NCI-H128 (cell line): ENCODE measurements around the gene PTPN7.

Source experiments
- DNase-seq: peaks from one replicate; lab custom pipeline; 2025; ENCODE audit not compliant: unreplicated experiment; lab: John Stamatoyannopoulos, UW

Gene PTPN7

DNA sequence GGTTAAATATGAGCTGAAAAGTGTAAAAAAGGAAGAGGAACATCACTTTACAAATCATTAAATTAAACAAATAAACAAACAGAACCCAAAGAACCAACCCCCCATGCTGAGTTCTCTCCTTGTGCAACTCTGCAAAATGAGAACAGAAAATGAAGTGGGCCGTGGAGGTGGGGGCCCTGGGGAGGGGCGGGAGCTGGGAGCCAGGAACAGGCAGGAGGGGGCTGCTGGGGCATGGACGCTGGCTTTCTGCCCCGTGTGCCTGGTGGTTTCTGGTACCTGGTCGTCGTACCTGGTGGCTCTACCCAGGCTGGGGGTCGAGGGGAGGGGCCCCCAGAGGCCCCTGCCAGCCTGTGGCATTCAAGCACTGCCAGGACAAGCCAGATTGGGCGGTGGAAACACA is 26.9 kb downstream of the PTPN7 start:
- no peak for DNase-seq

DNA sequence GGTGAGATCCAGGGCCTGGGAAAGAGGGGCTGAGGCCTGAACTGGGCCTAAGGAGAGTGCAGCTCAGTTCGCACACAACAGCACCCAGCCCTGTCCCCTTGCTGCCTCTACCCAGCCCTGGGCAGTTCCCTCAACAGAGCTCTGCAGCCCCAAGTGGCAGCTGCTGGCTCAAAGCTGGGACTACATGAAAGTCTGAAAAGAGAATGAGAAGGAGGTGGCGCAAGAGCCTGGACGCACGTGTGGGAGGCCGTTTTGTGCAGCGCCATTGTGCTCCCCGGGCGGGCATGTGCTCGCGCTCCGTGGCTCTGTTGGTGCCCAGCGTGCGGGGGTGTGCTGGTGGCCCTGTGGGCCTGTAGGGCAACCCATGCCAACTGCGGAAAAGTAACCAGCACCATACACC is 27.4 kb downstream of the PTPN7 start:
- DNase-seq: no peak

DNA sequence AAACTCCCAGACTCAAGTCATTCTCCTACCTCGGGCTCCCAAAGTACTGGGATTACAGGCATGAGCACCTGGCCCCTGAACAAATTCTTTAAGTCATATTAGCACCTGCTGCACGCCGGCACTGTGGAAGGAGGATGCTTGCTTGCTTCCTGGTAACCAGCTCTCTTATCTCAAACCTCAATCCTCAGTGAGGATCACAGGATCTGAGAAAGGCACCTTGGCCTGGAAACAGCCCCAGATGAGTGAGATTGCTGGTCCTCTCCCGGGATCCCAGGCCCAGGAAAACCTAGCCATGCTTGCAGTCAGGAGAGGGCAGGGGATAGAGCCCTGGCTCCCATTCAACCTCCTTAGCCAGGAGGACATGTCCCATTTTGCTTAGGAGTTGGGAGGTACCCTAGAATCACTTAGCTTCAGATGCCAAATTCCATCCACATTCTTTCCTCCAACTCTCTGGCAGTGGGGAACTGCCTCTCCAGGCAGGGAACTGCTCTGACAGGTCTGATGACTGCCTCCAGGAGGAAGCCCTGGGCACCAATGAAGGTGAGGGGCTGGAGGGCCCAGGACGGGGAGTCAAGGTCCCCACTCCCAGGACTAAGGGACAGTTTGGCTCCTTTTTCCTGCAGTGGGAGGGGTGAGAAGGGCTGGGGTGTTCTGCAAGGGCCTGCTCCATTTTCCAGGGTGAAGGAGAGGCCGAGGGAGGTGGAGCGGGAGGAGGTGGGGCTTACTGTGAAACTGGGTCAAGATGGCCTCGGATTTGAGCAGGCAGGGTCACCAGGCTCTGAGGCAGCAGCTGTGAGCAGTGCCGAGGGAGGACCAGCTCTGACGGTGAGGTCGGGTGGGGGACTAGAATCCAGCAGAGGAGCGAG is 28.2 kb downstream of the PTPN7 start:
- no peak for DNase-seq

DNA sequence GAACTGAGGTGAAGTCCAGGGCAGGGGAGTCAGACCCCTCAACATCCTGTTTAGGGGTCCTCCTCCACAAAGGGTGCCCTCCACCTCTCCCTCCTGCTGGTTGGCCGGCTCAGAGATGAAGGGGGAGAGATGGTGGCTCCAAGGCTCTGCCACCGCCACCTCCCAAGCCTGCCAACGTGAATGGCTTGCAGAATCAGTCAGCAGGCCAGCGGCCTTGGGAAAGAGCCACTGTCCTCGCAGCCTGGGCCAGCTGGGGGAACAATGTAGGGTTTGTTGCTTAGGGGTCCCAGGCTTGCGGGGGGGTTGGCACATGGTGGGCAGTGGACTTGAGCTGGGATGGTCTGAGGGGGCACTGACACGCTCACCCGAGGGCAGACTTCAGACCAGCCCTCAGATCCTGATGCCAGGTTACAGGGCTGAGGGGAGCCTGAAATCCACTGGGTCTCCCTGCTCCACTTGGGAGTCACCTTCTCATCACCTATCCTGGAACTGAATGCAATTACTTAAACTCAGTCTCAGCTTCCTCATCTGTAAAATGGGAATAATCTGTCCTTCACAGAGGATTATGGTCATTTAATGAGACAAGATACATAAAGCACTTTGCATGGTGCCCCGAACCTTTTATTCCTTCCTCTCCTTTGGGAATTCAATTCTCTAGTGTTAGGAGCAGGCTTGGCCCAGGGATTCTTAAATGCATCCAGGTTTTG is 29.4 kb downstream of the PTPN7 start:
- DNase-seq: no peak

DNA sequence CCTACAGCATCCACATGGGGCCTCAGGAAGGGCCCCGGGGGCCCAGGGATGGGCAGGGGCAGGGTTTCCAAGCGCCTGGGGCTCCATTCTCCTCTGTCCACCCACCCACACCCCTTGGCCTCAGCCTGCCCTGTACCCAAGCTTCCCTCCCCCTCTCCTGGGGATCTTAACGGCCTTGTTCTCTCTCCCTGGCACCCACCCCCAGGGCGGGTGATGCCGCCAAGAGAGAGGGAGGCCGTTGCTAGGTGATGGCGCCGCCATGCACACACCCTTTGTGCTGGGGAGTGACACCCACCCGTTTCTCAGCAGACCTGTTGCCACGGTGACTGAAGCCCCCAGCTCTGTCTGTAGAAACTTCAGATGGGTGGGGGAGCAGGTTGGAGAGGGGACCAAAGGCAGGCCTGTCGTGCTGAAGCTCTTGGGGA is 30.1 kb downstream of the PTPN7 start:
- DNase-seq: no peak

DNA sequence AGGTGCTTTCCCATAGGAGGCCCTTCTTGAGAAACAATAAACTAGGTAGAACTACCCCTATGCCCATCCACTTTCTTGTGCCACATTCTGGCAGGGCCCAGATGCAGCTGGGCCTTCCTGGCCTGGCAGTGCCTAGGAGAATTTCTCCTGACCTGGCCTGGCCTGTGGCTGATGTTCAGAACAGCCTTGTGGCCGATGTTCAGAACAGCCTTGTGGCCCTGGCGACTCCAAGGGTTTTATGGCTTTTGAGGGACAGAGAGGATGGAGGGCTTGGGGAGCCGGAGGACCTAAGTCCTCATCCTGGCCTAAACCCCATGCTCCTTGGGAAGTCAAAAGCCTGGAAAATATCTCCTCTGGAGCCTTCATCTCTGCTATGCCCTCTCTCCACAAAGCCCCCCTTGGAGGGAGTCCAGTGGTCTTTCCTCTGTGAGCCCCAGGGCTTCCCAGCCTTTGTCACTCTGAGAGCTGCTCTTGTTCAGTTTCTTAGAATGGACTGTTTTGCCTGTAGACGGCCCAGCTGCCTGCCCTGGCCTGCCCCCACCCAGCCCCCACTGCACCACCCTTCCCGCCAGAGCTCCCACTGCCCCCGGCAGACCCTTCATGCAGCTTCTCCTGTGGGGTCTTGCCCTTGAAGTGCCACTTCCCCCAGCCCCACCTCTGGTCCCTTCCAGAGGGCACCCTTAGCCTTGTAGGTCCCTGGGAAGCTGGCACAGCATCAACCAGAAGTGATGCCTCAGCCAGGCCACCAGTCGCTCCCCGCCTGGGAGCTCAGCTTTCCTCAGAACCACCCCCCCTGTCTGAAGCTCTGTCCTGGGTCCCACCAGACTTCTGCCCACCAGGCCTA is 30.7 kb downstream of the PTPN7 start:
- no peak for DNase-seq

DNA sequence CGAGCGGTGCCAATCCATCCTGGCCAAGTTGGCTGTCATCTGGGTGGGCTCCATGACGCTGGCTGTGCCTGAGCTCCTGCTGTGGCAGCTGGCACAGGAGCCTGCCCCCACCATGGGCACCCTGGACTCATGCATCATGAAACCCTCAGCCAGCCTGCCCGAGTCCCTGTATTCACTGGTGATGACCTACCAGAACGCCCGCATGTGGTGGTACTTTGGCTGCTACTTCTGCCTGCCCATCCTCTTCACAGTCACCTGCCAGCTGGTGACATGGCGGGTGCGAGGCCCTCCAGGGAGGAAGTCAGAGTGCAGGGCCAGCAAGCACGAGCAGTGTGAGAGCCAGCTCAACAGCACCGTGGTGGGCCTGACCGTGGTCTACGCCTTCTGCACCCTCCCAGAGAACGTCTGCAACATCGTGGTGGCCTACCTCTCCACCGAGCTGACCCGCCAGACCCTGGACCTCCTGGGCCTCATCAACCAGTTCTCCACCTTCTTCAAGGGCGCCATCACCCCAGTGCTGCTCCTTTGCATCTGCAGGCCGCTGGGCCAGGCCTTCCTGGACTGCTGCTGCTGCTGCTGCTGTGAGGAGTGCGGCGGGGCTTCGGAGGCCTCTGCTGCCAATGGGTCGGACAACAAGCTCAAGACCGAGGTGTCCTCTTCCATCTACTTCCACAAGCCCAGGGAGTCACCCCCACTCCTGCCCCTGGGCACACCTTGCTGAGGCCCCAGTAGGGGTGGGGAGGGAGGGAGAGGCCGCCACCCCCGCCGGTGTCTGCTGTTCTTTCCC is 32.4 kb downstream of the PTPN7 start:
- DNase-seq: no peak

DNA sequence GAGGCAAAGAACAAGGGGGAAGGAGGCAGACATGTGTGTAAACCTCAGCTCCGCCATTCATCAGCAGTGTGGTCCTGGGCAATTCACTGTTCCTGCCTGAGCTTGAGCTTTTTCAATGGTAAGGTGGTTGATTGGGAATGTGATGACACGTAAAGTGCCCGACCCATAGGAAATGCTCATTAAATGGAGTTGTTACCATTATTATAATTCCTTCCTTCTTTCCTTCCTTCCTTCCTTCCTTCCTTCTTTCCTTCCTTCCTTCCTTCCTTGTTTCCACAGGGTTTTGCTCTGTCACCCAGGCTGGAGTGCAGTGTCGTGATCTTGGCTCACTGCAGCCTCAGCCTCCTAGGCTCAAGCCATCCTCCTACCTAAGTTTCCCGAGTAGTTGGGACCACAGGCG is 33.3 kb downstream of the PTPN7 start:
- no peak for DNase-seq

DNA sequence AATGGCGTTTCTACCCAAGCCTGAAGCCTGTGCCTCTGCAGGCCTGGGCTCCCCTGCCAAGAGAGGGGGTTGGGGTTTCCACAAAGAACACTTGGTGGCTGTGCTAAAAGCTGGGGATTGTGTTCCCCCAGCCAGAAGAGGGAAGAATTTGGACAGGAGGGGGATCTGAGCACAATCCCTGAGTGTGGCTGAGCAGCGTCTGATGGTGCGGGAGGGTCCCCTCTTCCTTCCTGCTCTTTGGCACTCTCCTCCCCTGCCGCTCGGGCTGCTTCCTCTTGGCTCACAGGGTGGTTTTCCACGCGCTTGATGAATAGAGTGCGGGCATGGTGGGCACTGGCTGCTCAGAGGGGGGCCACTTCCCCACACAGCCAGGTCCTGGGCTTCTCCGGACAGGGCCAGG is 34.0 kb downstream of the PTPN7 start:
- no peak for DNase-seq

DNA sequence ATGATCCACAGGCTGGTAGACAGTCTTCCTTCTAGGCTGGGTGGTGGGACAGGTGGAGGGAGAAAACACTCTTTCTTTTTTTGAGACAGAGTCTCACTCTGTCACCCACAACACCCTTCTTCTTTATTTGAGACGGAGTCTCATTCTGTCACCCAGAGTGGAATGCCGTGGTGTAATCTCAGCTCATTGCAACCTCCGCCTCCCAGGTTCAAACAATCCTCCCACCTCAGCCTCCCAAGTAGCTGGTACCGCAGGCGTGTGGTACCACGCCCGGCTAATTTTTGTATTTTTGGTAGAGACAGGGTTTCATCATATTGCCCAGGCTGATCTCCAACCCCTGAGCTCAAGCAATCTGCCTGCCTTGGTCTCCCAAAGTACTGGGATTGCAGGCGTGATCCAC is 34.8 kb downstream of the PTPN7 start:
- no peak for DNase-seq

DNA sequence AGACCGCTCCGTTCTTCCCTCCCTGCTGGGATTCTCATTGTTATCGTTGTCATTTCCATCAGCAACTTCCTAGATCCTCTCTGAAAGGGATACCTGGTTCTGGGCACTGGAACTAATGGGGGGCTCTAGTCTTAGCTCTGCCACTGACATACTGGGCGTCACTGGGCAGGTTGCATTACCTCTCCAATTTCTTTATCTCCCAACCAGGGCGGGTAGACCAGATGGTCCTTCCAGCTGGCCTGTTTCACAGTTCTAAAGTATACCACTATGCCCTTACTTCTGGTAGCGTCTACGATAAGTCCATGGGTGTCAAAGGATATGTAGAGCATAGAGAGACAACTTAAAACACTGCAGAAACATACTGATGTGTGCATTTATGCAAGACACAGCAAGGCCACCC is 36.3 kb downstream of the PTPN7 start:
- no peak for DNase-seq

DNA sequence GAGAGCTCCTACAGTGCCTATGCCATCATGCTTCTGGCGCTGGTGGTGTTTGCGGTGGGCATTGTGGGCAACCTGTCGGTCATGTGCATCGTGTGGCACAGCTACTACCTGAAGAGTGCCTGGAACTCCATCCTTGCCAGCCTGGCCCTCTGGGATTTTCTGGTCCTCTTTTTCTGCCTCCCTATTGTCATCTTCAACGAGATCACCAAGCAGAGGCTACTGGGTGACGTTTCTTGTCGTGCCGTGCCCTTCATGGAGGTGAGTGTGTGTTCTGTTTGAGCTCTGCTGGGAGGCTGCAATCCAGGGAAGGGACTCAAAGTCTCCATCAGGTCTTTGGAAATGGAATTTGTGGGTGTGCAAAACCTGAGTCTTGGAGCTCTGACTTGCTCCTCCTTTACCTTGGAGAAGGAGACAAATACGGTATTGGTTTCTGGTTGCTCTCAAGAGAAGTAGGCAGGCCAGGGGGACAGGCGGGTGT is 37.0 kb downstream of the PTPN7 start:
- no peak for DNase-seq

DNA sequence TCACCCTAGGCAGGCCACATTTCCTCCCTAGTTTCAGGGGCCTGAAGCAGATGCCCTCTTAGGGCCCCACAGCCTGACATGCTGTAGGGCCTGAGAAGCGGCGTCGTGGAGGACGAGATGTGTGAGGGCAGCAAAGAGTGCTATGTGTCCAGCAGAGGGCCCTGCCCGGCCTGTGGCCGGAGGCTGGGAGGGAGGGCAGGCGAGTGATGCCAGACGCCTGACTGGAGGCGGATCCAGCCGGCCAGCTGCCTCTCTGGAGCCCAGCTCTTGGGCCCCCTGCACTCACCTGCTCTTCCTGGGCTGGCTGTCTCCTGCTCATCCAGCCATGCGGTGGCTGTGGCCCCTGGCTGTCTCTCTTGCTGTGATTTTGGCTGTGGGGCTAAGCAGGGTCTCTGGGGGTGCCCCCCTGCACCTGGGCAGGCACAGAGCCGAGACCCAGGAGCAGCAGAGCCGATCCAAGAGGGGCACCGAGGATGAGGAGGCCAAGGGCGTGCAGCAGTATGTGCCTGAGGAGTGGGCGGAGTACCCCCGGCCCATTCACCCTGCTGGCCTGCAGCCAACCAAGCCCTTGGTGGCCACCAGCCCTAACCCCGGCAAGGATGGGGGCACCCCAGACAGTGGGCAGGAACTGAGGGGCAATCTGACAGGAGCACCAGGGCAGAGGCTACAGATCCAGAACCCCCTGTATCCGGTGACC is 37.6 kb downstream of the PTPN7 start, which contains the start of gene GPR37L1:
TSS of gene GPR37L1 (plus strand) at position 279 of the 697 bp plus-strand sequence. CDS start at position 326, 47 bp downstream.
- DNase-seq: no peak

DNA sequence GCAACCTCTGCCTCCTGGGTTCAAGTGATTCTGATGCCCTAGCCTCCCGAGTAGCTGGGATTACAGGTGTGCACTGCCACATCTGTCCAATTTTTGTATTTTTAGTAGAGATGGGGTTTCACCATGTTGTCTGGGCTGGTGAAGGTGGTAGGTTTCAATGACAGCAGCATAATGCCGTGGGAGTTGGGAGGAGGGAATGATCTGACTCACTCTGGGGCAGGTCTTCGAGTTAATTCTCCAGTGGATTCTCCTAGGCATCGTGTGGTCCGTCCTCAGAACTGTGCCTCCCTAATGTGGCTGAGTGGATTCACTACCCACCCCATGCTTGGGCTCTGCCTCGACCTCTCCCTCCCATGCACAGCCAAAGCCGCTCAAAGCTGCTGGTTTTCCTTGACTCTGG is 39.4 kb downstream of the PTPN7 start:
- DNase-seq: no peak

DNA sequence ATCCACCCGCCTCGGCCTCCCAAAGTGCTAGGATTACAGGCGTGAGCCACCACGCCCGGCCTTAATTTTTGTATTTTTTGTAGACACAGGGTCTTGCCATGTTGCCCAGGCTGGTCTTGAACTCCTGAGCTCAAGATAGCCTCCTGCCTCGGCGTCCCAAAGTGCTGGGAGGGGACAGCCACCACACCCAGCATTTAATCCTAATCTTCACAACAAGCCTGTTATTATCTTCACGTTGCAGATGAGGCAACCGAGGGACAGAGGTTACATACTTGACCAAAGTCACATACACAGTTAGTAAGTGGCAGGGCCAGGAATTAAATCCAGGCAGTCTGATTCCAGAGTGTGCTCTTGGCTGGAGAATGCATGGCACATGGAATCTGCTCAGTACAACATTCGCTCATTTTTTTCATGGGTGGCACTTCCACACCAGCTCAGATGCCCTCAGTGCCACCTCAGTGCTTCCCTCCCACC is 42.5 kb downstream of the PTPN7 start:
- DNase-seq: no peak

DNA sequence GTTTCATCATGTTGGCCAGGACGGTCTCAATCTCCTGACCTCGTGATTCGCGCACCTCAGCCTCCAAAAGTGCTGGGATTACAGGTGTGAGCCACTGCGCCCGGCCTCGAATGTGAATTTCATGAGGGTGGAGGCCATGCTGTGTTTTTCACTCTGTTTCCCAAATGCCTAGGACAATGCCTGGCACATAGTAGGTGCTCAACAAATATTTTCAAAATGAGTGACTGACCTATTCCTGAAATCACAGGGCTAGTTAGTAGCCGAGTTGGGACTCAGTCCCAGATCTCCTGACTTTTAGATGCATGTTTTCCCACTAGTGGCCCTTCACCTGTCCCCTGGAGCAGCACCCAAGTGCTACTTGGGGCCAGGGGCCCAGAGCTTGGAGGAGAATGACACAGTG is 44.1 kb downstream of the PTPN7 start:
- DNase-seq: no peak

DNA sequence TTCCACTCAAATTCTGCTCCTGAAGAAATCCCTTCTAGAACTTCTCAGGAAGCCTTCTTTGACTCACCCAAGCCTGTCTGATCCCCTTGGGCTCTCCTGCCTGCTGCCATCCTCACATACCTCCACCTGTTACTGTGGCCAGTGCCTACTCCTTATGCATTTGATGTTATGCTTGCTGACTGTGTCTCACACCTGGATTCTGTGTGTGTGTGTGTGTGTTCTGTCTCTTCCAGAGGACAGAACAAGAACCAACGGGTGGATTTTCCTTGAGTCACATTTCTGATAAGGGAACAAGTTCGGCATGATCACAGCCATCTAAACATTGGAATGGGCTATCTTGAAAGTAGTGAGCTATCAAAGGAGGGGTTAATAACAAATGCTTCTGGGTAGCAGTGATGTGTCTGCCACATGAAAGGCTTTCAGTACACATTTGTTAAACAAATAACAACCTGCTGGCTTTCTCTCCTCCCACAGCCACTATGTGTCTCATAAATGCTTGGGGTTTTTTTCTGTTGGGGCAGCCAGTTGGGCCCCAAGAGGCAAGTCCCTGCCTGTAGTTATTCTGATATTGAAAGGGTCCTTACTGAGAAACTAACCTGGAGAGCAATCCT is 46.6 kb downstream of the PTPN7 start:
- DNase-seq: no peak

DNA sequence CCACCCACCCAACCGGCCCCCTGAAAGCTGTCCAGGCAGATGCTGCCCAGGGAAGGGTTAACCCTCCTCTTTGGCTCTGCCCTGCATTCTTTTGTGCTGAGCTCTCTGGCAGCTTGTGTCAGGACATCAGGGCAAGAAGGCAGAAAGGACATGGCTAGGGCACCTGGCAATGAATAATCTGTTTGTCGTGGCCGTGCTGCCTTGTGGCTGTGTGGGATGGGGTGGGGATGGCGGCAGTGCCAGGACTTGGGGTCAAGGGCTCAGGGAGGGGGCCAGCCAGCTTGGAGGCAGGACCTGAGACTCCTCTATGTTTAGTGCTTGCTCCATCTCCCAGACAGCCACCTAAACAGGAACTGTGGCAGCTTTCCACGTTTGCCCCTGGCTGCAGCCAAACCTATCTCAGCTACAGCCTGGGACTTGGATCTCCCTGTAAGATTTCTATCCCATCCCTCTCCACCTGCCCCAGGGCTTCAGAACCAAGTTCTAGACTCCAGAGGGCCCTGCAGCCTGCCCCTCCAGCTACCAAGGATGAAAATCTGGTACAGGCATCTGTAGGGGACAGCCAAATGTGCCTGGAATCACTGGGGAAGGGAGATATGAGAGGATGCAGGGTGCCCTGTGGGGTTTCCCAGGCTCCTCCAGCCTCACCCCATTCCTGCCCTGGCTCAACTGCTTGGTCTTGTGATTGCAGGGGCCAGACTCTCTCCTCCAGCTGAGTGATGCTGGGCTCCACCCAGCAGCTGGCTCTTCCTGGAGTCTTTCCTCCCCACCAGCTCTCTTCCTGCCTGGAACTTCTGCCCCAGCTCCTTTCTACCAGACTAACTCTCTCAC is 47.3 kb downstream of the PTPN7 start:
- DNase-seq: no peak
